Measurements from ENCODE around the gene AMPD3.

Gene AMPD3

DNA sequence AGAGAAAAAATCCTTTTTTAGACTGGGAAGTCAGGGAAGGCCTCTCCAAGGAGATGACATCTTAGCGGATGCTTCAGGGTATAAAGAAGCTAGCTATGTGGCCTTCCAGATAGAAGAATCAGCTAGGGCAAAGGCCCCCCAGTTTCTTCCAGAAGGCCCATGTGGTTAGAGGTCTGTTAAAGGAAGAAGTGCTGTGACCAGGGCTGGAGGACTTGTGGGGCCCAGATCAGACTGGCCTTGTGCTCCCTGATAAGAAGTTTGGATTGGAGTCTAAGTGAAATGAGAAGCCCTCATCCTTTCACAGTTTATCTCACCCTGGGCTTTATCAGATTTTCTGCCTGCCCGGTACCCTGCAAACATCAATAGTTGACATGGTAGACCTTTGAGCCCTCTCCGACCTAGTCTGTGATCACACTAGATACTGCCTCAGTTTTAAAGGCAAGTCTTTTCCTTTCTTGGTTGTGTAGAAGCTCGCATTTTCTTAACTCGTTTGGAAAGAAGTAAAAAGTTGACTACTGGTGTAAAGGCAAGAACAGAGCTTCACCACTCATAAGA is 7.8 kb downstream of the AMPD3 start:
- DNase-seq = no peak

DNA sequence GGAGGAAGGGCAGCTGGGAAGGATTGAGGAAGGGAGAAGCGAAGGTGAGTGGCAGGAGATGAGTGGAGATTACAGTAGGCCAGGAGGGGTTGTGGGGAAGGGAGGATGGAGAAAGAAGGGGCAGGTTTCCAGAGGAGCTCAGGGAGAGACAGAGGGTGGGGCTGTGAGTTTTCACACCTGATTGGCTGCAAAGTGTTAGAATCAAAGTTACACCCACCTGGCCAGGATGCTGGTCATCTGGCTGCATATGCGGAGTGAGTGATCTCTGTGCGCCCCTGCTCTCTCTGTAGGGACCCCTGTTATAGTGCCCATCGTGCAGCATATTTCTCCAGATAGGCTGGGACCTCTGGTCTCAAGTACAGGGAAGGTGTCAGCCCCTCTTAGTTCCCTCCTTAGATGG is 18.3 kb downstream of the AMPD3 start:
- DNase-seq = no peak

DNA sequence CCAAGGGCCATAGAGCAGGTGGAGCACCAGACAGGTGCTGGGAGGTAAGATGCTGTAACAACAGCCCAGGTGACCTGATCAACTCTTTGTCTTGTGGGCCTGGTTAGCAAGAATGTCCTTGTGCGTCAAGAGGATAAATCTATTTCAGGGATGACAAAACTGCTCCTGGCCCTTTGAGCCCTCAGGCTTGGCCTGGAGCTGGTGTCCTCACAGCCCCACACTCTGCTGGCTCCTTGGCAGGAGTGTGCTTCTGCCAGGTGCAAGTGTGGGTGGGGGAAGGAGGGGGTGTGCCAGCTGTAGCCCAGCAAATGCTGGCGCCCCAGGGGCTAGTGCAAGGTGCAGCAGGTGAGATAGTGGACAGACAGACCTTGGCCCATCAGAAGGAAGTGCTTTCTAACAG is 19.5 kb downstream of the AMPD3 start:
- no peak for DNase-seq

DNA sequence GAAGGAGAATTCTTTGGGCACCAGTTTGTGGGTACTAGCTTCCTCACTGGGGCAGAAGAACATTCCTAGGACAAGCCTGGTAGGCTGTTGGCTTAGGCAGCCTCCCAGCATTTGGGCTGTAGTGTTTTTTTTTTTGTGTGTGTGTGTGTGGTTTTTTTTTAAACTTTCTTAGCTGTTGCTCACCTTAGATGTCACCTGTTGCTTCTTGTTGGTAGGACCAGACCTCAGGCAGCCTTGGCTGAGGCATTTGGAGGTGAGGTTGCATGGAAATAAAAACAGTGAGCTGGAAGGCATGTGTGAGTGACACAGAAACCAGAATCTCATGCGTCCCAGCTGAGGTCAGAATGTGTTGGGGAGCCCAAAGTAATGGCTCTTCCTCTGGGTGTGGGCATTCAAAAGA is 21.3 kb downstream of the AMPD3 start:
- DNase-seq = no peak

DNA sequence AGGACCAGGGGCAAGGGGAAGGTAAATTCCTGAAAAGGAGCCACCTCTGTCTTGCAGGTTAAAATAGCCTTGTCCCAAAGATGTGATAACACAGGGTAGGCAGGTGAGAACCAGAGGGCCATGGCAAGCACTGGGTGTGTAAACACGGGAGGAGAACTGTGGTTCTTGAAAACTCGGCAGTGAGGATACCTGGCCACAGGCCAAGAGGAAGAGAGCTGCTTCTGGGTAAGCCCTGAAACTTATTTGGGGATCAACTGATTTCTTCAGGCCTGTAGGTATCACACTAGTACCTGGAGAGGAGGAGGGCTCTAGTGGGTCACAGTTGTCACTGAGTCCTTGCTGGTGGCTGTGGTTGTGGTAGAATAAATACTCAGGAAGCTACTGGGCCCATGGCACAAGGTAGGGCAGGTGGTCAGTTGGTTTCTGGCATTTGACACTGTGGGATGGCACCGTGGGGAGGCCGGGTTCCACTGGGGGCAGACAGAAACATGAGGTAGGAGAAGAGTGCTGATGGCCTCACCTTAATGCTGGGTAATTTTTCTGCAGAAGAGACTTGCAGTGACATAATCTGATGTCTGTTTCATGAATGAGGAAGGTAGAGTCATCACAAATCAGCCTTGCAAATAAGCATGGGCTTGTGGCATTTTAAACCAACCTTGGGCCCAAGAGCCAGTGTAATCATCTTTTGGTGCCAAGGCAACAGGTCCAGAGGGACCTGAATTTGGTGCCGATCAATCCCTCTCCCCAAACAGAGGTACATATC is 22.0 kb downstream of the AMPD3 start:
- DNase-seq = no peak

- no peak for DNase-seq
Observed at GRCh38 chr11:10477690-10478046, 22.6 kb downstream of the AMPD3 start.

GRCh38 chr11:10478066-10478465 is 23.0 kb downstream of the AMPD3 start:
- no peak for DNase-seq

DNA sequence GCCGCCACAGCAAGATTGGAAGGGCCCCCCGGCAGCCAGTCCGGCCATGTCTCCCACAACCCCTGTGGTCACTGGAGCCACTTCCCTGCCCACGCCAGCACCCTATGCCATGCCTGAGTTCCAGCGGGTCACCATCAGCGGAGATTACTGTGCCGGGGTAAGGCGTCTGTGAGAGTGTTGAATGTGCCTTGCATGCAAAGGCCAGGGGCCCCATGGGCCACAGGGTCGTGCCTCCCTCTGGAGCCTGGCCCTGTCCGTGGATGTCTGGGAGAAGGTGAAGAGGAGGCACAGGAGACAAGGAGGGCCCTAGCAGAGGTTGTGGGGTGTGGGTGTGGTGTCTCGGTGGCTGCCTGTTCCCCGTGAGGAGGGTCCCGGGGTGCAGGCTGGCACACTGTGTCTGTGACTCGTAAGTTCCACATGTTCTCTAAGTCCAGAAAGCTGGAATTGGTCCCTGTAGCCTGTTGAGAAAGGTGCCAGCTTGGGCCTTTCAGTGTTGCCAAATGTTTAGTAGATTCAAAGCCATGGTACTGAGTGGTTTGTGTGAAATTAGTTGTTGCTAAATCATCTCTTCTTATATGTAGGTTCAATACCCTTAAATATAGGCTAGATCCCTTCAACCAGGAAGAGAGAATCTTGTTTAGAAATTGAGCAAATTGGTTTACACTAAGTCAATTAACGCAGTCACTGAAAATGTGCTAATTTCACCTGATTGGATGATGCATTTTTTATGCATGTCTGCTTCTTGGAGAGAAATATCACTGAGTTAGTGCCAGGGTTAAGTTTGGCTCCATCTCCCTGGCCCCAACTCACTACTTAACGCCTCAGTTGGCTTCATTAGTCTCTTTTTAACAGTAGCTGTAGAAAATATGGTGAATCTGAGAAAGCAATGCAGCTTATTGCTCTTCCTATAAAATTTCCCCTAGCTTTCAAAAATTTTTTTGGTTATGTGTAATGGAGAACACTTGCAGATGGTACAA is 23.8 kb downstream of the AMPD3 start:
- DNase-seq = no peak

DNA sequence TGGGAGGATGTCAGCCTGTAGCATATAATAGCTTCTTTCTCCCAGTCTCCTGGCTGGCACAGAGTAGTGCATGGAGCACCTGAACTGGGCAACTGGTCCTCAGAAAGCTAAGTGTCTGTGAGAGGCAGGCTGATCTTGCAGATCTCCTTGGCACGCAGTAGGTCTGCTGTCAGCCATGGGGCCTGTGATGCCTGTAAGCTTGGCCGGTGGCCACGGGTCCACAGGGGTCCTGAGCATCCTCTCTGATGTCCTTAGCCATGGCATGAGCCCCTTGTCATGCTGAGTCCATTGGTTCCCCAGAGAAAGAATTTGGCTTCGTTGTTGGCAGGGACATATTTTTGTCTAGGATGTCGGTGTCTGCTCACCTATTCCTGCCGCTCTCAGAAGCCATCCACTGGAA is 25.0 kb downstream of the AMPD3 start:
- DNase-seq = no peak

- no peak for DNase-seq
Observed at GRCh38 chr11:10480760-10481159, 25.7 kb downstream of the AMPD3 start.

GRCh38 chr11:10481560-10482349 is 26.7 kb downstream of the AMPD3 start:
- no peak for DNase-seq

GRCh38 chr11:10483174-10483573 is 28.1 kb downstream of the AMPD3 start:
- no peak for DNase-seq

GRCh38 chr11:10483584-10483983 is 28.5 kb downstream of the AMPD3 start:
- no peak for DNase-seq

GRCh38 chr11:10484461-10485180 is 29.6 kb downstream of the AMPD3 start:
- DNase-seq = no peak

DNA sequence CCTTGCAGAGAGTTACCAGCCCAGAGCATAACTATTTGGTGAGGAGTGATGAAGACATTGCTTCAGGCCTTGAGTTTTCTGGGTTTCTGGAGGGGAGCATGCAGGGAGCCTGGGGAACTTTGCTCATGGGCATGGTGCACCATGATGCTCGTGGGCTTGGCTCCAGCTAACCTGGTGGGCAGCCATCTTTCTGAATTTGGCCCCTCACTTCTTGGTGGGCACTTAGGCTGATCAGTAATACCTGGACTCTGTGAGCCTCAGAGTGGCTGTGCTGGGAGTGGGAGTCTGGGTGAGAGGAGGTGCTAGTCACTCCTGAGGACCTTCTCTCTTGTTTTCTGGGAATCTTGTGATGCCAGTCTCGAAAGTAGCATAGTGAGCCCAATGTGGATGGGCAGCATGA is 30.6 kb downstream of the AMPD3 start:
- DNase-seq = no peak

DNA sequence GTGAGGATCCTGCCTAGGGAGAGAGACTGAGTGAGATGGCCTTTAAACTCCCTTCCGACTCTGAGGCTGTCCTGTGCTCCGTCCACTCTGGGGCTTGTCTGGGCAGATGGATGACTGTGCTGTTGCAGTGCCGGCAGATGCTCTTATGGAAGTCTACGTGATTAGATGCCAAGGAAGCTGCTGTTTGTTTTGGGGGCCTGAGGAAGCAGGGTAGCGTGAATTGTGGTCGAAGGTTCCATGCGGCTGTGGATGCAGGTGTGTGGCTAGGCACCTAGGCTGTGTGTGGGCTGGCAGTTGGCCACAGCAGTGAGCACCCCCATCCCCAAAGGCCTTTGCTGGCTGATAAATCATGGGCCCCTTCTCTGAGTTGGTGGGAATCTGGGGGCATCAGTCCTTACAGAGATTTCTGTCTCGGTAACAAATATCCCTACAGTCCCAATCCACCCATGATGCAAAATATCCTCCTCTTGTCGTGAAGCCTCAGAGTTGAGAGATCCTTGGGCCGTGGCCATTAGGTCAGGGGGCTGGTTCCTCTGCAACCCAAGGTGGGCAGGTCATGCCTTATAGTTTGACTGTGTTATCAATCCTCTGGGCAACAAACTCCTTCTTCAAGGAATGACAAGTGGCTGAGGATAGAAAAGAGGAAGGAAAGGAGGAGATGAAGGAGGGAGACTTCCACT is 31.2 kb downstream of the AMPD3 start:
- DNase-seq = no peak

- no peak for DNase-seq
Observed at GRCh38 chr11:10487002-10487647, 32.1 kb downstream of the AMPD3 start.

GRCh38 chr11:10488121-10488933 is 33.3 kb downstream of the AMPD3 start:
- no peak for DNase-seq

- no peak for DNase-seq
Observed at GRCh38 chr11:10488934-10489691, 34.0 kb downstream of the AMPD3 start.

GRCh38 chr11:10490032-10490397 is 35.0 kb downstream of the AMPD3 start:
- DNase-seq = no peak

All from activated T-cell treated with anti-CD3 and anti-CD28 coated beads for 4 hours (primary cell).